NB4 (cell line): ENCODE data around the gene REPIN1.

Experiments used
- CTCF ChIP-seq: IDR thresholded peaks from one replicate; pipeline ENCODE4 v1.5.1; 2012; ENCODE audit warnings: low read depth, low read length
- MYC ChIP-seq: IDR thresholded peaks from 2 replicates; pipeline ENCODE4 v1.6.1; 2011; ENCODE audit warnings: low read depth, low read length
- POLR2A ChIP-seq: IDR thresholded peaks from 2 replicates; pipeline ENCODE4 v1.6.1; 2011; ENCODE audit warnings: mild to moderate bottlenecking; ENCODE audit not compliant: insufficient read length; ENCODE audit errors: extremely low read depth

- TF ChIP-seq POLR2A (no peak), CTCF (no peak), MYC (no peak)
Measured at GRCh38 chr7:150410680-150411346, 42.2 kb downstream of the REPIN1 start.
